Measurements from ENCODE around the gene FAM222A. TPM values are rescaled to one million over a fixed set of nuclear protein-coding genes. Genes with fewer than 3 reads are reported as not detected.

The FAM222A gene
- polyA plus RNA-seq, 3 donors, result 0.09 TPM; not detected in 2

GRCh38 chr12:109789526-109790048, 76.0 kb downstream of the FAM222A start:
- no peaks in the 10 kb centered on the region for H3K36me3 Mint-ChIP-seq
- intact Hi-C loops (cut with micrococcal nuclease), result no loop called here

DNA sequence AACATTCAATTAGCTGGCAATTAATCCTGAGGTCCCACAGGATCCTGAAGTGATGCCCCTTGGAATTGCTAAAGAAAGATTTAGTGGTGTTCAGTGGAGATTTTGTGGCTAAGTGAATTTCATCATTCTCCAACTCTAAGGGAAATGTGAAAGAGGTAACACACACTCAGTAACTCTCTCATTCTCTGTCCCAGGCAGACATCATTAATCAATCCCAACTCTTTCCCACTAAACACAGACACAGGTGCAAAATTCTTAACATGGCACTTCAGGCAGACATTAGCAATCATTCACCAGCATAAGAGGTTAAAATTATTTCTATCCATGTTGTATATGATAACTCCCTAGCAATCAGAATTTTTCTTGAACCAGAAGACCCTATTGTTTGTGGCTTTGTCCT, 79.4 kb downstream of the FAM222A start:
- H3K4me1 ChIP-seq (ENCODE audit: control insufficient read depth in 1 of 2, insufficient read depth in 2 of 2, low read length in 2 of 2), result peaks cover 4% of the 10 kb centered on the region in 2 donors
- no peak overlapping the region for H3K27ac Mint-ChIP-seq
- no peaks in the 10 kb centered on the region for H3K9me3 ChIP-seq (replicated peaks in 1 of 2; ENCODE audit: control insufficient read depth in 1 of 2, insufficient read depth in 1 of 2, low read length in 2 of 2)
- TF ChIP-seq CTCF (IDR thresholded peaks at IDR 0.05), result no peak
- no peaks in the 10 kb centered on the region for H3K79me2 ChIP-seq (ENCODE audit: insufficient read depth, low read length)
- H3K27me3 ChIP-seq (ENCODE audit: control insufficient read depth in 2 of 2, insufficient read depth in 2 of 2, low read length in 2 of 2), result no peaks in the 10 kb centered on the region
- no peaks in the 10 kb centered on the region for H4K20me1 ChIP-seq (ENCODE audit: insufficient read depth, low read length)
- no peak overlapping the region for H3K4me3 Mint-ChIP-seq
- intact Hi-C loops (cut with micrococcal nuclease), result no loop called here
- no peaks in the 10 kb centered on the region for H3K9me3 Mint-ChIP-seq
- no peak overlapping the region for H3K9ac ChIP-seq (ENCODE audit: insufficient read depth, low read length, poor library complexity, severe bottlenecking)
- DNase-seq, result no peak
- H2AFZ ChIP-seq (ENCODE audit: insufficient read depth, low read depth, low read length, poor library complexity, severe bottlenecking), result no peak overlapping the region
- peaks cover 4% of the 10 kb centered on the region for H3K4me1 Mint-ChIP-seq
- no peak overlapping the region for H3K4me3 ChIP-seq (replicated peaks in 1 of 3; ENCODE audit: low read depth in 2 of 3, low read length in 3 of 3)
- no peak overlapping the region for H3K4me2 ChIP-seq (replicated peaks; ENCODE audit: extremely low read depth, low read length, poor library complexity, severe bottlenecking)
- no peaks in the 10 kb centered on the region for H3K36me3 Mint-ChIP-seq
- H3K27ac ChIP-seq (ENCODE audit: low read depth in 1 of 2, low read length in 2 of 2), result no peak overlapping the region
- peaks cover 6 to 12% (median 7%) of the 10 kb centered on the region in 3 donors for H3K27me3 Mint-ChIP-seq (ENCODE audit: low read depth in 3 of 3)
- H3K36me3 ChIP-seq (replicated peaks in 1 of 2; ENCODE audit: control insufficient read depth in 1 of 2, insufficient read depth in 2 of 2, low read length in 2 of 2), result no peaks in the 10 kb centered on the region

More at GRCh38 chr12:109789526-109790048, 76.0 kb downstream of the FAM222A start:
- Histone ChIP-seq H3K36me3 (replicated peaks in 1 of 2; ENCODE audit: control insufficient read depth in 1 of 2, insufficient read depth in 2 of 2, low read length in 2 of 2) (no peaks in the 10 kb centered on the region), H3K9me3 (replicated peaks in 1 of 2; ENCODE audit: control insufficient read depth in 1 of 2, insufficient read depth in 1 of 2, low read length in 2 of 2) (no peaks in the 10 kb centered on the region), H3K4me1 (ENCODE audit: control insufficient read depth in 1 of 2, insufficient read depth in 2 of 2, low read length in 2 of 2) (no peaks in the 10 kb centered on the region), H4K20me1 (ENCODE audit: insufficient read depth, low read length) (no peaks in the 10 kb centered on the region), H3K79me2 (ENCODE audit: insufficient read depth, low read length) (no peaks in the 10 kb centered on the region), H2AFZ (ENCODE audit: insufficient read depth, low read depth, low read length, poor library complexity, severe bottlenecking) (no peak overlapping the region), H3K4me2 (replicated peaks; ENCODE audit: extremely low read depth, low read length, poor library complexity, severe bottlenecking) (no peak overlapping the region), H3K9ac (ENCODE audit: insufficient read depth, low read length, poor library complexity, severe bottlenecking) (no peak overlapping the region), H3K27me3 (ENCODE audit: control insufficient read depth in 2 of 2, insufficient read depth in 2 of 2, low read length in 2 of 2) (no peaks in the 10 kb centered on the region), H3K27ac (ENCODE audit: low read depth in 1 of 2, low read length in 2 of 2) (no peak overlapping the region), H3K4me3 (replicated peaks in 1 of 3; ENCODE audit: low read depth in 2 of 3, low read length in 3 of 3) (no peak overlapping the region)
- Mint-ChIP-seq H3K27me3 (ENCODE audit: low read depth in 3 of 3) (peaks cover 0 to 10% (median 6%) of the 10 kb centered on the region in 3 donors), H3K9me3 (no peaks in the 10 kb centered on the region), H3K27ac (no peak overlapping the region), H3K4me1 (no peaks in the 10 kb centered on the region), H3K4me3 (no peak overlapping the region)
- no peak for TF ChIP-seq CTCF (IDR thresholded peaks at IDR 0.05)
- no peak for DNase-seq
- 100% methylated on average over 1 of the region's 1 CpG for WGBS (ENCODE audit: insufficient coverage)
